ENCODE results near the gene CXorf65.

- TF ChIP-seq CTCF (IDR thresholded peaks at IDR 0.05): no peak
- no peak for TF ChIP-seq POLR2A (IDR thresholded peaks at IDR 0.05)
Measured at GRCh38 chrX:71147496-71148277, 41.1 kb upstream of the CXorf65 start.
